HG03108 (cell line): ENCODE measurements around the gene ARHGEF4.
A peak's percentile ranks its signal among the peaks of the same experiment; 100 is the strongest.

Experiments used
- ATAC-seq: cut with Tn5 transposase; IDR thresholded peaks from one replicate; pipeline ENCODE4 v1.9.1; 2021; ENCODE audit warnings: moderate library complexity; ENCODE audit not compliant: unreplicated experiment

The ARHGEF4 gene, protein sequence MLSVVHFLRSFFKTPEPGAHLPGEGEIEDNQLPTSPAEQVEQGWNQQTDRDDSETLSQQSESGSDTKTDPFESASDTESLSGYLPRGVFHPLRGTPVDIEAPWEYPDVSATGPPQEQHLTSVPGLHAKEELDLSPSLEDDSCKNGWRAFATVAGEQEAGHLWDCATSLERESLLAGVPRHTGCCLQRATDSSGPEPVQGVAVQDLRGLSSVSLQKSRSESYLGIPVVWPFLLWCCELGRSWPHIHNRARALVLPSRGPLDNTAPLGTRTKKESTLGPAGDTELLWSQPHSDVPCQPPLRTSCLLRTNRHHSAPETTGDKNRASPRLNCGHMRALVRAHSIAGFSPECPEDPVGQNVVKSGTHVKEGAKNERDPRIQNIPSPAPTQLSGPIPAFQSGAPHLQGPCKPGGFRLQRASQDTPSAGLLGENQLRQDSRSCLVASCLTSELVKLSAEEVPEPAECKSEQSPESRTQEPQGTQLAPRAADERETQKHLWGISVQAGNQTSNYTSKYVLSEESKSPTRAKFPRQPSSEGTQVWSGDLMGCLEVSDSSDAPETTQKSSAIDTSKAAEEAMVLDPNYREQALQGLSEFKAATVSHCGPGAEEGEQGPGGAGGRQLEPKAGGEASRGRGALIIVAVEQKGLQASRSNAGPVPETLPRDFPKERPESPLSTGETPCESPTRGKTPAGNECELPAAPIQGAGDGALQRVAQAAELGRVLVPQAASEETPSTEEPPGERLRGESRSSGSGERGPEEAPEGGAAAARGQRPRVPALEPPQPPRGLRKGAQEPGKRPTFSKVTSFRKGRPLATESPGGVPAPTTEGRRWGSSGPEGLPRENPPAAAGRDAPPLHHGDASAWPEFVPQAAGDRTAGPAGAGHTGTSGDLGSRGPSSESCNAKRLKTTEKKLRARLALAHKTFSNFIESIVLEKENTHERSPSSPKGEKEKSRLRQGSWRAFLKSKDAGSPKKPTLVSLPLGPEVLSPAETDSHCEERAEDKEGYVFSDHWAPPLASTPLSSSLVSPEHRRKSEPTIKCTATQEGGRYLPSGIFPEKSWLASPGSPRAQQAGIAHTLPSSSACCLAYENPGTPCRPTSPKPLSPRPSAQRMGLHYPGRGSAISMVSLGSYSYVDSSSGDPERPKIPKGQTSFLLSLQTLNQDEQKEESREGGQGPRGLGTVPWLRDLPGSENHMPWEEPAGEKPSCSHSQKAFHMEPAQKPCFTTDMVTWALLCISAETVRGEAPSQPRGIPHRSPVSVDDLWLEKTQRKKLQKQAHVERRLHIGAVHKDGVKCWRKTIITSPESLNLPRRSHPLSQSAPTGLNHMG (N-terminal part only)

DNA sequence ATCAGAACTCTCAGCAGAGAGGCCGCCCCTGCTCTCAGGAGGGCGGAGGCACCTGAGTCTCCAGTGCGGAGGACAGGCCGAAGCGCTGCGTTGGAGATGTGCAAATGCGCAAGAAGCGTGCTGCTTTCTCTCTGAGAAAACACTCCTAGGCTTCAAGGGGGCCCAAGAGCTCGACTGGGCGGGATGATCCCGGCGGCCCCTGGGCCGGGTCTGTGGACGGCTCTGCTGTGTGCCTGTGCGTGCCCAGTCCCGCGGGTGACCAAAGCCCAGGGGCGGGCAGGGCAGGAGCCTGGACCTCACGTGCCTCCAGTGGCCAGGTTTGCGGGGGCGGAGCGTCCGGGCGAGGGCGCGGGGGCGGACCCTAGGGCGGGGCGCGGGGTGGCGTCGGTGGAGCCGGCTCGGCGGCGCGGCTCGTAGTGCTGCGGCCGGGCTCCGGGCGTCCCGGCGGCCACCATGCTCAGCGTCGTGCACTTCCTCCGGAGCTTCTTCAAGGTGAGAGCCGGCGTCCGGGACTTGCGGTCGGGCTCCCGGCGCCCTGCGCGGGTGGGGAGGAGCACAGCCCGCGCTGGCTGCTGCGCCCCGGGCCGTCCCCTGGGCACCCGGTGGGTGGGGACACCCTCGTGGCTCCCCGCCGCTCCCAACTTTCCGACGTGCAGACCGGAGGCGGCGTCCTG lies at the start of gene ARHGEF4:
TSS of gene ARHGEF4 (plus strand) at position 414 of the 674 bp plus-strand sequence. CDS start at position 454, 40 bp downstream.
- ATAC-seq = no peak

DNA sequence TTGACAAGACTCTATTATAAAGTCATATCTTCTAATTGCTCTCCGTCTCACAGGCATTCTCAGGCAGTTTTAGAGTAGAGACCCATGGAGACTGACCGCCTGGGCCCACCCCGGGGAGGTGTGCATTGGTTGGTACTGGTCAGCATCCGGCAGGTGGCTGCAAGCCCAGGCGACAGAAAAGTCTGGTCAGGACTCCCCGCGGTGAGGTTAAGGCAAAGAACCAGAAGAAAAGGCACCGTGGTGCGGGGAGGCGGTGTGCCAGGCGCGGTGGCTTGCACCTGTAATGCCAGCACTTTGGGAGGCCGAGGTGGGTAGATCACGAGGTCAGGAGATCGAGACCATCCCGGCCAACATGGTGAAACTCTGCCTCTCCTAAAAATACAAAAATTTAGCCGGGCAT lies 48.9 kb upstream of the ARHGEF4 start:
- no peak for ATAC-seq

DNA sequence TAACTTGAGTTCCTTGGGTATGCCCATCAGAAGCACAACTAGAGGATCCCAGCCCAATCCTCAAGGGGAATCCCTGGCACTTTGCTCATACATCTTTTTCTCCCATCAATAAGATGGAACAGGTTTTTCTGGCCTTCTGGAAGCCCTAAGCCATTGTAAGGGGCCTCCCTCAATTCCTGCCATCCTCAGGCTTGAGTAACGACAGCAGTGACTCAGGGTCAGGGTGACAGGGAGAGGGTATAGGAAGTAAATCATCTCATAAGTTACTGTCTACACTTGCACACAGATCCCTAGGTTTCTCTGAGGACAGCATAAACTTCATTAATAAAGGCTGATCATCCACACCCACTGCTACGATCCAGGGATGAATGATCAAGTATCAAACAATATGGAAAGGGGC lies 46.4 kb upstream of the ARHGEF4 start:
- ATAC-seq = no peak

DNA sequence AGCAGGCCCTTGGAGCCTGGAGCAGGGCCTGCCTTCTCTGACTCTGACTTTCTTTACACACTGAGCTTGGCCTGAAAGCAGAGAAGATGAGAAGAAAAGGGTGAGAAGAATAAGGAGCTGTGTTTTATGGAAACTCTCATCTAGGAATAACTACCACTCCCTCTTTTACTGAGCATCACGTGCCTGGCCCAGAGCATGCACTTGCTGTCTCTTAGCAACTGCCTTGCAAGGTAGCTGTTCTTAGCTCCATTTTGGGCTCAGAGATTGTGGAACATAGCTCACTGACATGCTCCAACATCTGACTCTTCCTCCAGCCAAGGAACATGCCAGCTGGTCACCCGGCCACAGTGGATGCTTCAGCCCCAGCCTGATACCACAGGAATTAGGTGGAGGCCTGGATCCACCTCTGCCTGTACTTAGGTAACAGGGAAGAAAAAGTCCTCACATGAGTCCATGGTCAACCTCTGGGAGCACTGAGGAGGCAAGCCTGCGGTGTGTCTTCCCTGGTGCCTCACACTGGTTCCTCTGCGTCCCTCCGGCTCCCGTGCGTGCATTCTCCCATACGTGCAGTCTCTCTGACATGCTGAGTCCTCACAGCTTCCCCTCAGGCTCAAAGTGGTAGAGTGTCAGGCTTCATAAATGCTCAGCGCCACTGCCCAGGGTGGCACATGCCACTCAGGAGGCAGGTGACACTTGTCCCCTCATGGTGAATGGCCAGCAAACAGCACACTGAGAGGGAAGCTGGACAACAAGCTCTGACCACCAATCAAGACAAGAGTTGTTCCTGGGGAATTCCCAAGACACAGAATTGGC lies 45.7 kb upstream of the ARHGEF4 start:
- no peak for ATAC-seq

DNA sequence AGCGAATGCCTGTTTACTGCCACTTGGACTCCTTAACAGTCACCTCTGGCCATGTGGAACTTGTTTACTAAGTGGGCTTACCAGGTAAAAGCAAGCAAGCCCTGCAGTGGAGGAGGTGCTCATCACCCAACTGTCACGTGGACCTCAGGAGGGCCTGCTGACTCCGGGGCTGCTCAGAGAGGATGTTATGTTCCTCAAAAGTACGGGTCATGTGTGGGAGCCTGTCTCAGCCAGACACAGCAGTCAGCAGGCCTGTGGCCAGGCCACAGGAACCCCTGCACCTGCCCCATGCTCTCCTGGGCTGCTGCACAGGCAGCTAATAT lies 45.1 kb upstream of the ARHGEF4 start:
- no peak for ATAC-seq

DNA sequence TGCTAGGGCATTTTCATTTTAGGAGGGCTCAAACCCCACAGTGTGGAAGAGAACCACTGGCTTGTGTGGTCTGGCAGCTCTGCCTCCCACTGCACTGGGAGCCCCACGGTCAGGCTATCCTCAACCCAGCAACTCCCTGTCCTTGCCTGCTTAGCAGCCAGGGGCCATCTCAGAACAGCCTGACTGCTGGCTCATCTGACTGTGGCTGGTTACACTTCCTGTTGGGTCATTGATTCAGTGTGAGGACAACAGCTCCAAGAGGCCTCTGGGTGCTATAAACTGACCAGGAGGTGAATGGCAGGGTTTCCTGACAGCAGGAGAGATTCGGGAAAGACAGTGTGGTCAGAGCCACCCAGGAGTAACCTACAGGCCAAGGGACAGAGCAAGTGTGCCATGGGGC lies 41.3 kb upstream of the ARHGEF4 start:
- no peak for ATAC-seq

DNA sequence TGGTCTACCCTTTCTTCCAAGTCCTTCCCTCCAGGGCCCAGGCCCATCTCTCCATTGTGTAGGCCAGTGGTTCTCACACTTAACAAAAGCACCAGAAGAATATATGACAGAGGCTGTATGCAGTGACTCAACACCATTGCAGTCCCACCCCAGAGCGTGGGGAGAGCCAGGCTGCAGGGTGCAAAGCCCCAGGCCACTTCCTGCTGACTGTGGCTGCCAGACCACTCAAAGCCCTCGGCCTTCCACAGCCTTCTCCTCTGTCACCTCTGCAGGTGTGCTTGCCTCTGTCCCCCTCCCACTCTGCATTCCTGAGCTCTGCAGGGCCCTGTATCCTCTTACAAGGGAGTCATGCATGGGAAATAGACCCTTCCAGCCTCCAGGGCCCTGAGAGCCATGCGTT lies 40.4 kb upstream of the ARHGEF4 start:
- ATAC-seq = no peak

DNA sequence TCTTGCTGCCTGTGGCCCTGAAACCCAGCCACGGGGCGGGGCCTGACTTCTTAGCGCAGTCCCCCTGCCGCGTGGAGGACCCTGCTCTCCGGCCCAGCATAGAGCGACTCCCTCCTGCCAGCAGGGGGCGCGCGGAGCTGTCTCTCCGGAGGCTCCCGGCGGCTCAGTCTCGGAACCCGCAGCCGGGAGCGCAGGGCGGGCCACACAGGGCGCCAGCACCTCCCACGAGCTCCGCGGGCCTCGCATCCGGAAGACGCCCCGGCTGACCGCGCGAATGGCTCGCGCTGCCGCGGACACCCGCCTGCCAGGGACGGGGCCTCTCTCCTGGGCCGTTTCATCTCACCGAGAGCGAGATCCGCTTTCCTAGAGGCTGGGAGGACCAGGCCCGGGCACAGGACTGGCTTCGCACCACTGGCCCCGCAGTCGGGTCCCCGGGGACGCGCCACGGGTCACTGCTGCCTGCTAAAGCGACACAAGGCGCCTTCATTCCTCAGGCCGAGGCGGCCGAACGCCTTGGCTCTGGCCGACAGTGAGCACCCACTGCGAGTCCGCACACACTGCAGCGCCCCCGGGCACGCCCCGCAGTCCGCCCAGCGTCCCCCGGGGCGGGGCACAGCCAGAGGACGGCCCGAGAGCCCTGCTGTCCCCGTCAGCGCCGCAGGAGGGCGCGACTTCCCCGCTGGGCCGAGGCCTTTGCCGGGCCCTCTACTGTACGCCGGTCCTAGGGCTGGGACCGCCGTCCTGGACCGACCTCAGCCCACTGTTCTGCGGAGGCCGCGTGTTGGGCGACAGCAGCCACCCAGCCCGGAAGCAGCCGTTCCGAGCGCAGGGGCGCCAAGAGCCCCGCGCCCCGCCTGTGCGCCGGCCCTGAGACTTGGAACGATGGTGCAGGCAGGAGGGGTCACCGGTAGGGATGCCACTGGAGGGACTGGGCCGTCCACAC lies 39.0 kb upstream of the ARHGEF4 start:
- ATAC-seq = peak; percentile 93

DNA sequence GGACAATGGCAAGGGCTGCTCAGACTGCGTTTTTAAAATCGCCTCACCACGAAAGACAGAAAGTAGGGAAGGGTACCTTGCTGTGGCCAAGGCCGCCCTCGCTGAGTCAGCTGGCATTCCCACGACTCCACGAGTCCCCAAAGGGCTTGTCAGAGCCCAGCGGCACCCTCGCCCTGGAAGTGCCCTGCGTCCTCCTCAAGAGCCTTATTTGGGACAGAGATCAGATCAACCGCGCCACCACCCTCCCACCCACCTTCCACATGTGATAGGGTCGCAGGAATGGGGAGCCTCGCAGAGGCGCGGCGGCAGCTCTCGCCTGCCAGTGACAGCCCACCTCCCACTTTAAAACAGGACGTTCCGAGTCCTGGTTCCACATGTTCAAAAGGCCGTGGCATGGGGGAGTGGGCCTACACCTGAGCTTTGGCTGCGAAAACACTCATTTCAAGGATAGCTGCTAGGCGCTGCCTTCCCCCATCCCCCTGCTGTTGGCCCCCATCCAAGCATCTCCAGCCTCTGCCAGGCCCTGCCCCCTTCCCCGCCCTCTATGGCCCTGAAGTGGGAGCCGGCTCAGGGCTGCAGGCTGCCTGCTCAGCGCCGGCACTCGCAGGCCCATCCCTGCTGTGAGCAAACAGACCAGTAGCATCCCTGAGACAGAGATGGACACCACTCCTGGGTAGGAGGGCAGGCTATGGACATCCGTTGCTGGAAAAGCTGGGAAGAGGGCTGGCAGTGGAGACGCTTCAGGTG lies 38.1 kb upstream of the ARHGEF4 start:
- no peak for ATAC-seq

DNA sequence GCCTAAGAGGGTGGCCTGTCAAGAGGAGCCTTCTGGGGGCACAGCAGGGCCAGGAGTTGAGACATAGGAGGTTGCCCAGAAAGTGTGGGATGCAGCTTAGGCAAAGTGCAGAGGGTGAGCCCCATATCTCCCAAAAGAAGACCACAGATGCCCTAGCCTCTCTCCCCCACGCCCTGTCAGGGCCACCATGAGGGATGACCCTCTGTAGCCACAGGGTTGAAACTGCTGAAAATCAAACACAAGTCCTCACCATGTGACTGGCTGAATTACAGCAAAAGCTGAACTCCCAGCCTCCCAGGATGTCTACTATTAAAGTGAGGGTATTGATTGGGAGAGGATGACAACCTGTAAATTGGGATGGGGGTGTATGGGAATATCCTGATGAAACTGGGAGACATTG lies 37.4 kb upstream of the ARHGEF4 start:
- ATAC-seq = no peak

DNA sequence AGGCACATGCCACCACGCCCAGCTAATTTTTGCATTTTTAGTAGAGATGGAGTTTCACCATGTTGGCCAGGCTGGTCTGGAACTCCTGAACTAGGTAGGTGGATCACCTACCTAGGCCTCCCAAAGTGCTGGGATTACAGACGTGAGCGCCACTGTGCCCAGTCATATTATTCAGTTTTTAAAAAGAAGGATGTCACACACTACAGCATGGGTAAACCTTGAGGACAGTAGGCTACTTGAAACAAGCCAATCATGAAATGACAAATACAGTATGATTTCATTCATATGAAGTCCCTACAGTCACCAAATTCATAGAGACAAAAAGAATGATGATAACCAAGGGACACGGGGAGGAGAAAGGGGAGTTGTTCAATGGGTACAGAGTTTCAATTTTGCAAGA lies 31.1 kb upstream of the ARHGEF4 start:
- ATAC-seq = no peak

DNA sequence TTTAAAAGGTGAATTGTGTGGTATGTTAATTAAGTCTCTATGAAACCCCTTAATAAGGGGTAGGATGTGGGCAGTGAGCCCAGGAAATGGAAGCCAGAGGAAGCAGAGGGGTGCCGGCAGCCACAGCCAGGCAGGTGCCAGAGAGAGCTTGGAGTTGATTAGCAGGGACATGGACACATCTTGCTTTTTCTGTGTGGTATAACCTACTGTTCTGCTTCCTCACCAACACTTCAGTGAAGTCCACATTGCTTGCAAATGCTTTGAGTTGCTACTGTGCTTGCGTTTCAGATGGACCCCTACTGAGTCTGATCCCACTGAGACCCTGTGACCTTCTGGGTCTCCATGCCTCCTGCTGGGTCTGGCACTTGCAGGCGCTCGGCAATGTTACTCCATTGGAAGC lies 30.3 kb upstream of the ARHGEF4 start:
- ATAC-seq = no peak

DNA sequence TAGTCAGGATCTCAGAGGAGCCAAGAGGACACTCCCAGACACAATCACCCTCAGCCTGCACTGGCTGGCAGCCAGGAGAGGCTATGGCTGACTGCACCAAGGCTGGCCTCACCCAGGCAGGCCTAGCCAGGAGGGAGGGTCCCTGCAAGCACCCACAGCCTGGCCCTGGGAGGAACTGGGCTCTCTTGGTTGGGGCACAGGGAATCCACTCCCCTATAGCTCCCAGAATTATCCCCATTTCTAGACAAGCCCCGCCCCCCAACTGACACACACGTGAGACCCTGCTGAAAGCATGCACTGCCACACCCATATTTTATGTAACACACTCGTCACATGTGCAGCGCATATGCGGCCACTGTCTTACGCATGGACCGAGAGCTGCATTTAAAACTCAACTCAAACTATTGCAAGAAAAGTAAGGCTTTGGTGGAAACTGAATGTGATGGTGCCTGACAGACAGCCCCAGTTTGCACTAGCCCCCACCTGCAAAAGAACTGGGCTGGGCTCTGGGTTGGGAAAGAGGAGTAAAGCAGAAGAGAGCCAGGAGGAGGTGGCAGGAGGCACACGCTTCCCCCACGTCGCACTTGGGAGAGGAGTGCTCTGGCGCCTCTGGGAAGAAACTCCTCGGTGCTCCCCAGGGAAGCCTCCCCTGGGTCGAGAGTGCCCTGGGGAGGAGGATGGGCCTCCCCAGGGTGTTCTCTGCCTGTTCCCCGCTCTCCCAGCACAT lies 28.9 kb upstream of the ARHGEF4 start:
- ATAC-seq = no peak

DNA sequence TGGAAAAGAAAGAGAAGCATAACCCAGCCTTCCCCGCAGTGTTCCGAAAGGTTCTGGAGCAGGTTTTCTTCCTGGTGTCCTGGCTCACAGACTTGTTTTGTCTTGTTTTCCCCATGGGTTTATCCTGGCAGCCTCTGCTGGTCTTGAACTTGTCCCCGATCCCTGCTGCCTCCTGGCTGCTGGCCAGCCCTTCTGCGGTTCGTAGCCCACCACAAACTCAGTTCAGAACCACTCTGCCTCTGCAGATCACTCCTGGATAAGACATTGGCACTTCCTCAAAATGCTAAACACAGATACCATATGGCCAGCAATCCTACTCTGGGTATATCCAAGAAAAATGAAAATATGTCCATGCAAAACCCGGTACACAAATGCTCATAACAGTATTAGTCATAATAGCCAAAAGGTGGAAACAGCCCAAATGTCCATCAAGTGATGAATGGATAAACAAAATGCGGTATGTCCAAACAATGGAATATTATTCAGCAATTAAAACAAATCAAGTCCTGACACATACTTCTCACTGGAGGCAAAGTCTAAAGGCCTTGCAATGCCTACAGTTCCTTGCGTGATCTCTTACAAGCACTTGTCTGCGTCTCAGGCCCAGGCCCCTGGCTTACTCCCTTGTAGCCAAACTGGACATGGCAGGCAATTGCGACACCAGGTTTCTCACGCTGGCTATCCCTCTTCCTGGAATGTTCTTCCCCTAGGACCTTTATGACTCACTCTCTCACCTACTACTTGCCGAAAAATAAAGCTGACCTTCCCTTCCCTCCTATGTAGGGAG lies 28.0 kb upstream of the ARHGEF4 start:
- no peak for ATAC-seq

DNA sequence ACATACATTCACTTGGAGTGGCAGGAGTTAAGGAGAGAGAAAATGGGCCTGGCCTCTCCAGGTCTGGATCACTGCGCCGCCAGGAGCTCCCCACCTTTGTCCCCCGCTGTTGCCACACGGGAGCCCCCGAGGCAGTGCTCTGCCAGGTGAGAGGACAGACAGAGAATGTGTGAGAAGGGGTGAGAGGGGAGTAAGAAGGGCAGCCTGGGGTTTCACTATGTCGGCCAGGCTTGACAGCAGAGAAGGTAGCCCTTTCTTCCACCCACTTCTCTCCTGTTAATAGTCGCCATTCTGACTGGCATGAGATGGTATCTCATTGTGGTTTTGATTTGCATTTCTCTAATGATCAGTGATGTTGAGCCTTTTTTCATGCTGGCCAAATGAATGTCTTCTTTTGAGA lies 26.2 kb upstream of the ARHGEF4 start:
- no peak for ATAC-seq

DNA sequence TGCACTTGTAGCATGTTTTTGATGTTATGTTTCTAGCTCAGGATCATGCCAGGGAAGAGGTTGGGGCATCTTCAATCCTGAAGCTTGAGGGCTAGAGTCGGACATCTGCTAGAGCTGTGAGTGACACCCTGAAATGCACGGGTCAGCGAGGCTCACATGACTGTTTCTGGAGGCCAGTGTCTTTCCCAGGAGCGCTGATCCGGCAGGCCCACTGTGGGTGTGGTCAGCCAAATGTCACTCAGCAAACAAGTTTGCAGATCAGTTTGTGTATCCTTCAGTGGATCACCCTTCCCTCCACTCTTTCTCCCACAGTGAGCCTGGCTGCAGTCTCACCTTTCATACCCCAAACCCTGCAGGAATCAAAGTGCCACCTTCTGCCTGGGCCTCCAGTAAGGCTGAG lies 23.0 kb upstream of the ARHGEF4 start:
- no peak for ATAC-seq
